HEK293 (cell line): ENCODE results near the gene HSPH1.

ENCODE experiments used
- CTCF ChIA-PET: fragments of 350-600 bp; formaldehyde crosslinking; extraction: SDS; loops from one replicate; lab custom pipeline; 2021; ENCODE audit warnings: antibody characterized with exemption; lab: Yijun Ruan, JAX
- POLR2A ChIA-PET: fragments of 300-600 bp; formaldehyde crosslinking; extraction: SDS; loops from one replicate; lab custom pipeline; 2020; ENCODE audit warnings: antibody characterized with exemption, inconsistent platforms; lab: Yijun Ruan, JAX
- H3K27ac ChIP-seq: fragments of 200-500 bp; sonication (Bioruptor generic); 2 replicates; pipeline ENCODE4 v1.5.1; 2014; ENCODE audit warnings: low read depth, low read length, control low read depth, inconsistent platforms; ENCODE audit errors: extremely low read depth
- H3K36me3 ChIP-seq, 2 experiments: fragments of 200-500 bp in 1 of 2; sonication (Bioruptor generic) in 1 of 2; 1 replicate in 1 of 2; 2 replicates in 1 of 2; pipeline ENCODE4 v1.5.1; 2014 to 2017; ENCODE audit warnings: inconsistent platforms in 2 of 2, low read length in 2 of 2; ENCODE audit not compliant: control insufficient read depth in 2 of 2, insufficient read depth in 1 of 2
- H3K4me1 ChIP-seq: fragments of 200-500 bp; sonication (Bioruptor generic); 2 replicates; pipeline ENCODE4 v1.5.1; 2014; ENCODE audit warnings: mild to moderate bottlenecking, low read length, inconsistent platforms; ENCODE audit not compliant: control insufficient read depth, insufficient read depth
- H3K4me3 ChIP-seq: 2 replicates; pipeline ENCODE4 v1.5.1; 2011; ENCODE audit warnings: low read depth, mild to moderate bottlenecking, control low read depth, low read length, moderate library complexity
- H3K9me3 ChIP-seq: fragments of 200-500 bp; sonication (Bioruptor generic); 2 replicates; pipeline ENCODE4 v1.5.1; 2014; ENCODE audit warnings: low read depth, low read length, inconsistent platforms; ENCODE audit not compliant: control insufficient read depth, insufficient read depth
- EGR2 ChIP-seq: fragments of 450-650 bp; formaldehyde crosslinking; IDR thresholded peaks from 2 replicates; pipeline ENCODE4 v1.5.1; 2016; ENCODE audit warnings: low read depth, missing biosample characterization, missing genetic modification characterization
- GLI4 ChIP-seq: fragments of 450-650 bp; formaldehyde crosslinking; IDR thresholded peaks from 2 replicates; pipeline ENCODE4 v1.5.1; 2016; ENCODE audit warnings: missing biosample characterization, missing genetic modification characterization
- GLIS1 ChIP-seq: fragments of 450-650 bp; formaldehyde crosslinking; IDR thresholded peaks from 2 replicates; pipeline ENCODE4 v1.5.1; 2016; ENCODE audit warnings: missing biosample characterization, missing genetic modification characterization
- HOXC10 ChIP-seq: sonication (generic); formaldehyde crosslinking; IDR thresholded peaks from 2 replicates; pipeline ENCODE4 v1.8.1; 2023; ENCODE audit warnings: mild to moderate bottlenecking, missing genetic modification reagents
- OSR2 ChIP-seq: fragments of 450-650 bp; formaldehyde crosslinking; IDR thresholded peaks from 2 replicates; pipeline ENCODE4 v1.5.1; 2016; ENCODE audit warnings: missing biosample characterization, missing genetic modification characterization
- RBAK ChIP-seq: fragments of 450-650 bp; formaldehyde crosslinking; IDR thresholded peaks from 2 replicates; pipeline ENCODE4 v1.5.1; 2016; ENCODE audit warnings: missing biosample characterization, missing genetic modification characterization
- REPIN1 ChIP-seq: fragments of 450-650 bp; formaldehyde crosslinking; IDR thresholded peaks from 2 replicates; pipeline ENCODE4 v1.5.1; 2017; ENCODE audit warnings: missing biosample characterization, missing genetic modification characterization, low read depth
- SALL2 ChIP-seq: fragments of 450-650 bp; formaldehyde crosslinking; IDR thresholded peaks from 2 replicates; pipeline ENCODE4 v1.5.0; 2017; ENCODE audit warnings: missing biosample characterization, mild to moderate bottlenecking, missing genetic modification characterization, borderline replicate concordance
- SP3 ChIP-seq: fragments of 450-650 bp; formaldehyde crosslinking; IDR thresholded peaks from 2 replicates; pipeline ENCODE4 v1.5.1; 2016; ENCODE audit warnings: missing biosample characterization, missing genetic modification characterization
- ZBTB26 ChIP-seq: fragments of 450-650 bp; formaldehyde crosslinking; optimal IDR thresholded peaks from 2 replicates; pipeline ENCODE3; 2016; ENCODE audit warnings: missing biosample characterization, mild to moderate bottlenecking, missing genetic modification characterization
- ZBTB48 ChIP-seq: fragments of 450-650 bp; formaldehyde crosslinking; IDR thresholded peaks from 2 replicates; pipeline ENCODE4 v1.5.1; 2016; ENCODE audit warnings: missing biosample characterization, missing genetic modification characterization
- ZBTB7A ChIP-seq: fragments of 450-650 bp; formaldehyde crosslinking; IDR thresholded peaks from 2 replicates; pipeline ENCODE4 v1.5.1; 2016; ENCODE audit warnings: low read depth, missing biosample characterization, missing genetic modification characterization
- ZFHX2 ChIP-seq: fragments of 450-650 bp; formaldehyde crosslinking; conservative IDR thresholded peaks from 2 replicates; pipeline ENCODE4 v1.5.1; 2016; ENCODE audit warnings: missing biosample characterization, missing genetic modification characterization
- ZFP3 ChIP-seq: fragments of 450-650 bp; formaldehyde crosslinking; IDR thresholded peaks from 2 replicates; pipeline ENCODE4 v1.5.1; 2016; ENCODE audit warnings: low read depth, missing biosample characterization, missing genetic modification characterization
- ZFP69B ChIP-seq: fragments of 450-650 bp; formaldehyde crosslinking; IDR thresholded peaks from 2 replicates; pipeline ENCODE4 v1.5.1; 2016; ENCODE audit warnings: missing biosample characterization, missing genetic modification characterization
- ZNF140 ChIP-seq: fragments of 450-650 bp; formaldehyde crosslinking; IDR thresholded peaks from 2 replicates; pipeline ENCODE4 v1.5.1; 2016; ENCODE audit warnings: missing biosample characterization, missing genetic modification characterization
- ZNF2 ChIP-seq: fragments of 450-650 bp; formaldehyde crosslinking; IDR thresholded peaks from 2 replicates; pipeline ENCODE4 v1.5.1; 2016; ENCODE audit warnings: missing biosample characterization, missing genetic modification characterization
- ZNF311 ChIP-seq: fragments of 450-650 bp; formaldehyde crosslinking; IDR thresholded peaks from 2 replicates; pipeline ENCODE4 v1.5.1; 2017; ENCODE audit warnings: missing biosample characterization, missing genetic modification characterization, borderline replicate concordance
- ZNF341 ChIP-seq: fragments of 450-650 bp; formaldehyde crosslinking; IDR thresholded peaks from 2 replicates; pipeline ENCODE4; 2016; ENCODE audit warnings: low read depth, missing biosample characterization, missing genetic modification characterization
- ZNF391 ChIP-seq: fragments of 450-650 bp; formaldehyde crosslinking; IDR thresholded peaks from 2 replicates; pipeline ENCODE4 v1.5.1; 2016; ENCODE audit warnings: low read depth, missing biosample characterization, missing genetic modification characterization, borderline replicate concordance
- ZNF48 ChIP-seq: fragments of 450-650 bp; formaldehyde crosslinking; IDR thresholded peaks from 2 replicates; pipeline ENCODE4 v1.5.1; 2016; ENCODE audit warnings: missing biosample characterization, missing genetic modification characterization
- ZNF544 ChIP-seq: fragments of 450-650 bp; formaldehyde crosslinking; IDR thresholded peaks from 2 replicates; pipeline ENCODE4 v1.5.0; 2017; ENCODE audit warnings: missing biosample characterization, missing genetic modification characterization
- ZNF571 ChIP-seq: fragments of 450-650 bp; formaldehyde crosslinking; IDR thresholded peaks from 2 replicates; pipeline ENCODE4 v1.5.0; 2017; ENCODE audit warnings: missing biosample characterization, missing genetic modification characterization
- ZNF610 ChIP-seq: fragments of 450-650 bp; formaldehyde crosslinking; IDR thresholded peaks from 2 replicates; pipeline ENCODE4 v1.5.1; 2016; ENCODE audit warnings: missing biosample characterization, missing genetic modification characterization, borderline replicate concordance
- ZNF629 ChIP-seq: fragments of 450-650 bp; formaldehyde crosslinking; IDR thresholded peaks from 2 replicates; pipeline ENCODE4 v1.5.1; 2017; ENCODE audit warnings: missing biosample characterization, missing genetic modification characterization
- ZNF645 ChIP-seq: fragments of 450-650 bp; formaldehyde crosslinking; IDR thresholded peaks from 2 replicates; pipeline ENCODE4; 2016; ENCODE audit warnings: missing biosample characterization, missing genetic modification characterization
- ZNF654 ChIP-seq: fragments of 450-650 bp; formaldehyde crosslinking; IDR thresholded peaks from 2 replicates; pipeline ENCODE4 v1.5.1; 2016; ENCODE audit warnings: low read depth, missing biosample characterization, missing genetic modification characterization
- ZNF658 ChIP-seq: fragments of 450-650 bp; formaldehyde crosslinking; IDR thresholded peaks from 2 replicates; pipeline ENCODE4; 2016; ENCODE audit warnings: missing biosample characterization, missing genetic modification characterization
- ZNF76 ChIP-seq: fragments of 450-650 bp; formaldehyde crosslinking; IDR thresholded peaks from 2 replicates; pipeline ENCODE4; 2016; ENCODE audit warnings: low read depth, missing biosample characterization, missing genetic modification characterization, borderline replicate concordance
- ZNF792 ChIP-seq: fragments of 450-650 bp; formaldehyde crosslinking; IDR thresholded peaks from 2 replicates; pipeline ENCODE4 v1.5.1; 2016; ENCODE audit warnings: missing biosample characterization, missing genetic modification characterization
- TF ChIP-seq, protein P1 (sequence below): sonication (generic); formaldehyde crosslinking; IDR thresholded peaks from 2 replicates; pipeline ENCODE4 v1.8.1; 2022; ENCODE audit warnings: mild to moderate bottlenecking, moderate library complexity, missing genetic modification reagents

The HSPH1 gene

DNA sequence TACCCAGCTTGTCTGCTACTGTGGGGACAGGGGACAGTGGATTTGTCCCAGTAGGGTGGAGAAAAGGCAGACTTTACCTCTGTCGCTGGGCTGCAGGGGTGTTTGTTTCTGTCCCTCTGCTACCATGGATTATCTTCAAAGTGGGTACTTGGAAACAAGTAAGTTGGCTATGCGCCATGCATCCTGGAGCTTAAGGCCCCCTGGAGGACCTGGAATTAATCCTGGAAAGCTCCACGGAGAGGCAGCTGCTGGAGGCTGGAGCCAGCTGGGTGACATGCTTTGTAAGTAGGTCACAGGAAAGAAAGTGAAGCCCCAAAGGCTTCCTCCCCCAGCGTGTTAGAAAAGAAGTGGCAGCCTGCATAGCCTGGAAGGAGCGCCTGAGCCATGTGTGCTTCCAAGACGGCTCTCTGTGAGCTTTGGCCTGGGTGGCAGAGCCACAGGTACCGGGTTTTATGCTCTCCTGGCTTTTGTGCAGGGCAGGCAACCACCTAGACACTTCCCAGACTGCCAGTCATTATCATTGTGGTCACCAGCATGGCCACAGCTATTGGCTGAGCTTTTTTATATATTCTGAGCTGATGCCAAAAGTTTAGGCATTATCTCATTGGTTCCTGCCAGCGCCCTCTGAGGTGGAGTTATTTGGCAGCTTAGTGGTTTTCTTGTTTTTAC is 47.6 kb upstream of the HSPH1 start (continued):
- TF ChIP-seq REPIN1 (tag by site-specific recombination) (no peak), OSR2 (tag by site-specific recombination) (peak; percentile 81), ZNF654 (no peak), ZNF544 (tag by site-specific recombination) (no peak), ZFP3 (tag by site-specific recombination) (no peak), SP3 (no peak), ZNF571 (tag by site-specific recombination) (no peak)

GRCh38 chr13:31208559-31209122 is 46.9 kb upstream of the HSPH1 start:
- no peaks in the 10 kb centered on the region for H3K36me3 ChIP-seq
- H3K4me3 ChIP-seq, result no peak overlapping the region
- H3K4me1 ChIP-seq, result peaks cover 11% of the 10 kb centered on the region
- ChIA-PET CTCF (interaction anchor here (1.4 kb wide), 1 partner anchor 9 kb away, joined by 9 read pairs; the partner anchor contains the start of gene B3GLCT), POLR2A (interaction anchor here (1.3 kb wide), 1 partner anchor 9 kb away, joined by 6 read pairs; the partner anchor contains the start of gene B3GLCT)
- peak overlapping the region; percentile 87 for H3K27ac ChIP-seq
- no peaks in the 10 kb centered on the region for H3K9me3 ChIP-seq
- TF ChIP-seq, protein P1, sequence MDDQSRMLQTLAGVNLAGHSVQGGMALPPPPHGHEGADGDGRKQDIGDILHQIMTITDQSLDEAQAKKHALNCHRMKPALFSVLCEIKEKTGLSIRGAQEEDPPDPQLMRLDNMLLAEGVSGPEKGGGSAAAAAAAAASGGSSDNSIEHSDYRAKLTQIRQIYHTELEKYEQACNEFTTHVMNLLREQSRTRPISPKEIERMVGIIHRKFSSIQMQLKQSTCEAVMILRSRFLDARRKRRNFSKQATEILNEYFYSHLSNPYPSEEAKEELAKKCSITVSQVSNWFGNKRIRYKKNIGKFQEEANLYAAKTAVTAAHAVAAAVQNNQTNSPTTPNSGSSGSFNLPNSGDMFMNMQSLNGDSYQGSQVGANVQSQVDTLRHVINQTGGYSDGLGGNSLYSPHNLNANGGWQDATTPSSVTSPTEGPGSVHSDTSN (CRISPR knock-in tag), result no peak
- TF ChIP-seq ZNF792 (no peak), ZBTB48 (no peak), ZNF2 (tag by site-specific recombination) (no peak), RBAK (tag by site-specific recombination) (no peak), GLI4 (tag by site-specific recombination) (no peak), EGR2 (tag by site-specific recombination) (peak; percentile 70), ZNF629 (tag by site-specific recombination) (no peak), SALL2 (tag by site-specific recombination) (no peak), ZBTB26 (tag by site-specific recombination) (no peak), ZNF645 (tag by site-specific recombination) (no peak), ZNF341 (0 out of 2 replicates have a peak, but pooled peaks have one; percentile 4), HOXC10 (no peak), ZBTB7A (tag by site-specific recombination) (no peak), ZNF76 (no peak), ZNF48 (tag by site-specific recombination) (no peak), ZNF311 (tag by site-specific recombination) (no peak), ZFHX2 (peak; percentile 82), GLIS1 (tag by site-specific recombination) (no peak), ZFP69B (no peak), ZNF140 (no peak), ZNF658 (tag by site-specific recombination) (no peak), ZNF610 (tag by site-specific recombination) (no peak), ZNF391 (tag by site-specific recombination) (no peak)
